HEK293 (cell line): ENCODE results near the gene CSNK2A2.

Source experiments
- CTCF ChIA-PET: fragments of 350-600 bp; formaldehyde crosslinking; extraction: SDS; loops from one replicate; lab custom pipeline; 2021; ENCODE audit warnings: antibody characterized with exemption; lab: Yijun Ruan, JAX
- POLR2A ChIA-PET: fragments of 300-600 bp; formaldehyde crosslinking; extraction: SDS; loops from one replicate; lab custom pipeline; 2020; ENCODE audit warnings: antibody characterized with exemption, inconsistent platforms; lab: Yijun Ruan, JAX
- H3K27ac ChIP-seq: fragments of 200-500 bp; sonication (Bioruptor generic); 2 replicates; pipeline ENCODE4 v1.5.1; 2014; ENCODE audit warnings: low read depth, low read length, control low read depth, inconsistent platforms; ENCODE audit errors: extremely low read depth
- H3K36me3 ChIP-seq, 2 experiments: fragments of 200-500 bp in 1 of 2; sonication (Bioruptor generic) in 1 of 2; 1 replicate in 1 of 2; 2 replicates in 1 of 2; pipeline ENCODE4 v1.5.1; 2014 to 2017; ENCODE audit warnings: inconsistent platforms in 2 of 2, low read length in 2 of 2; ENCODE audit not compliant: control insufficient read depth in 2 of 2, insufficient read depth in 1 of 2
- H3K4me1 ChIP-seq: fragments of 200-500 bp; sonication (Bioruptor generic); 2 replicates; pipeline ENCODE4 v1.5.1; 2014; ENCODE audit warnings: mild to moderate bottlenecking, low read length, inconsistent platforms; ENCODE audit not compliant: control insufficient read depth, insufficient read depth
- H3K4me3 ChIP-seq: 2 replicates; pipeline ENCODE4 v1.5.1; 2011; ENCODE audit warnings: low read depth, mild to moderate bottlenecking, control low read depth, low read length, moderate library complexity
- H3K9me3 ChIP-seq: fragments of 200-500 bp; sonication (Bioruptor generic); 2 replicates; pipeline ENCODE4 v1.5.1; 2014; ENCODE audit warnings: low read depth, low read length, inconsistent platforms; ENCODE audit not compliant: control insufficient read depth, insufficient read depth
- BCL11A ChIP-seq: fragments of 450-650 bp; formaldehyde crosslinking; IDR thresholded peaks from 2 replicates; pipeline ENCODE4 v1.5.1; 2016; ENCODE audit warnings: low read depth, missing biosample characterization, missing genetic modification characterization
- GLIS1 ChIP-seq: fragments of 450-650 bp; formaldehyde crosslinking; IDR thresholded peaks from 2 replicates; pipeline ENCODE4 v1.5.1; 2016; ENCODE audit warnings: missing biosample characterization, missing genetic modification characterization
- GLIS2 ChIP-seq: fragments of 450-650 bp; formaldehyde crosslinking; IDR thresholded peaks from 2 replicates; pipeline ENCODE4 v1.5.1; 2016; ENCODE audit warnings: missing biosample characterization, missing genetic modification characterization
- HOXA7 ChIP-seq: sonication (generic); formaldehyde crosslinking; IDR thresholded peaks from 2 replicates; pipeline ENCODE4 v1.8.1; 2022; ENCODE audit warnings: missing genetic modification reagents, borderline replicate concordance
- KLF8 ChIP-seq: fragments of 450-650 bp; formaldehyde crosslinking; IDR thresholded peaks from 2 replicates; pipeline ENCODE4 v1.5.1; 2016; ENCODE audit warnings: missing biosample characterization, missing genetic modification characterization
- SCRT2 ChIP-seq: fragments of 450-650 bp; formaldehyde crosslinking; IDR thresholded peaks from 2 replicates; pipeline ENCODE4 v1.5.1; 2016; ENCODE audit warnings: missing biosample characterization, missing genetic modification characterization
- SP2 ChIP-seq: fragments of 450-650 bp; formaldehyde crosslinking; IDR thresholded peaks from 2 replicates; pipeline ENCODE4 v1.5.1; 2016; ENCODE audit warnings: missing biosample characterization, missing genetic modification characterization
- ZBTB20 ChIP-seq: fragments of 450-650 bp; formaldehyde crosslinking; IDR thresholded peaks from 2 replicates; pipeline ENCODE4 v1.5.1; 2016; ENCODE audit warnings: missing biosample characterization, missing genetic modification characterization
- ZBTB21 ChIP-seq: fragments of 450-650 bp; formaldehyde crosslinking; IDR thresholded peaks from 2 replicates; pipeline ENCODE4 v1.5.1; 2017; ENCODE audit warnings: missing biosample characterization, missing genetic modification characterization
- ZIC2 ChIP-seq: fragments of 450-650 bp; formaldehyde crosslinking; IDR thresholded peaks from 2 replicates; pipeline ENCODE4 v1.5.1; 2016; ENCODE audit warnings: missing biosample characterization, missing genetic modification characterization
- ZNF335 ChIP-seq: fragments of 450-650 bp; formaldehyde crosslinking; conservative IDR thresholded peaks from 2 replicates; pipeline ENCODE4 v1.5.1; 2016; ENCODE audit warnings: missing biosample characterization, missing genetic modification characterization
- ZNF341 ChIP-seq: fragments of 450-650 bp; formaldehyde crosslinking; IDR thresholded peaks from 2 replicates; pipeline ENCODE4; 2016; ENCODE audit warnings: low read depth, missing biosample characterization, missing genetic modification characterization
- ZNF433 ChIP-seq: fragments of 450-650 bp; formaldehyde crosslinking; IDR thresholded peaks from 2 replicates; pipeline ENCODE4 v1.5.1; 2016; ENCODE audit warnings: missing biosample characterization, missing genetic modification characterization, low read depth
- ZNF510 ChIP-seq: fragments of 450-650 bp; formaldehyde crosslinking; IDR thresholded peaks from 2 replicates; pipeline ENCODE4 v1.5.1; 2018; ENCODE audit warnings: mild to moderate bottlenecking, missing genetic modification characterization, missing biosample characterization; ENCODE audit not compliant: insufficient replicate concordance
- ZNF514 ChIP-seq: fragments of 450-650 bp; formaldehyde crosslinking; IDR thresholded peaks from 2 replicates; pipeline ENCODE4 v1.5.1; 2016; ENCODE audit warnings: missing biosample characterization, missing genetic modification characterization
- ZNF549 ChIP-seq: fragments of 450-650 bp; IDR thresholded peaks from 2 replicates; pipeline ENCODE4 v1.5.1; 2018; ENCODE audit warnings: missing biosample characterization, missing genetic modification characterization, mild to moderate bottlenecking, inconsistent platforms, moderate library complexity
- ZNF670 ChIP-seq: fragments of 450-650 bp; formaldehyde crosslinking; IDR thresholded peaks from 2 replicates; pipeline ENCODE4 v1.5.1; 2016; ENCODE audit warnings: missing biosample characterization, missing genetic modification characterization, low read depth
- ZNF701 ChIP-seq: fragments of 450-650 bp; formaldehyde crosslinking; IDR thresholded peaks from 2 replicates; pipeline ENCODE4 v1.5.1; 2016; ENCODE audit warnings: missing biosample characterization, missing genetic modification characterization
- ZNF768 ChIP-seq: fragments of 450-650 bp; formaldehyde crosslinking; IDR thresholded peaks from 2 replicates; pipeline ENCODE4 v1.5.1; 2018; ENCODE audit warnings: missing biosample characterization, mild to moderate bottlenecking, missing genetic modification characterization
- TF ChIP-seq, protein P1 (sequence below): fragments of 450-650 bp; formaldehyde crosslinking; IDR thresholded peaks from 2 replicates; pipeline ENCODE4 v1.5.1; 2016; ENCODE audit warnings: missing biosample characterization, missing genetic modification characterization
- TF ChIP-seq, protein P2 (sequence below): fragments of 450-650 bp; formaldehyde crosslinking; IDR thresholded peaks from 2 replicates; pipeline ENCODE4 v1.5.1; 2017; ENCODE audit warnings: missing biosample characterization, missing genetic modification characterization
- TF ChIP-seq, protein P3 (sequence below): fragments of 450-650 bp; formaldehyde crosslinking; IDR thresholded peaks from 2 replicates; pipeline ENCODE4 v1.5.1; 2017; ENCODE audit warnings: missing biosample characterization, missing genetic modification characterization
- TF ChIP-seq, protein P4 (sequence below): fragments of 450-650 bp; formaldehyde crosslinking; optimal IDR thresholded peaks from 2 replicates; pipeline ENCODE3; 2016; ENCODE audit warnings: missing biosample characterization, mild to moderate bottlenecking, missing genetic modification characterization

CSNK2A2 gene

DNA sequence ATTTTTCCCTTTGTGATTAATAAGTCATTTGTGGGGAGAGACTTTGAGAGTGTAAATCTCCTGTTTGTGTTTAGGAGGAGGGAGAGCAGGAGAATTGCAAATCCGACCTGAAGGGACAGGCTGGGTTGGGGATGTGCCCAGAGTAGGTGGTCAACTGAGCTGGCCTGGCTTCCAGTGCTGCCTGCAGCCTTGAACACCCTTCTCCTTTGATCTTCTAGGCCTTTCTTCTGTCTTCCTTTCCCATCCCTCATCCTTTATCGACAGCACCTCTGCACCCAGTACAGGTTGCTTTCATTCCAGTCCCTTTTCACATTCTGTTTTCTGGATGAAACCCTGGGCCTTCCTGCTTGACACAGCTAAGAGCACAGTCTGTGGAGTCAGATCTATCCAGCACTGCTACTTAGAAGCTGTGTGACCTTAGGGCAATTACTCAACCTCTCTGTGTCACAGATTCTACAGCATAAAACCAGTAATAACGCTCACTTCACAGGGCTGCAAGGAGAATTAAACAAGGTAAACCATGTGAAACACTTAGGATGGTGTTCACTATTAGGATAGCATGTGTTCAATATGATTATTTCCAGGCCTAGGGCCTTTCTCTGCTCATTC is 1.0 kb upstream of the CSNK2A2 start (continued):
- TF ChIP-seq, protein P1, sequence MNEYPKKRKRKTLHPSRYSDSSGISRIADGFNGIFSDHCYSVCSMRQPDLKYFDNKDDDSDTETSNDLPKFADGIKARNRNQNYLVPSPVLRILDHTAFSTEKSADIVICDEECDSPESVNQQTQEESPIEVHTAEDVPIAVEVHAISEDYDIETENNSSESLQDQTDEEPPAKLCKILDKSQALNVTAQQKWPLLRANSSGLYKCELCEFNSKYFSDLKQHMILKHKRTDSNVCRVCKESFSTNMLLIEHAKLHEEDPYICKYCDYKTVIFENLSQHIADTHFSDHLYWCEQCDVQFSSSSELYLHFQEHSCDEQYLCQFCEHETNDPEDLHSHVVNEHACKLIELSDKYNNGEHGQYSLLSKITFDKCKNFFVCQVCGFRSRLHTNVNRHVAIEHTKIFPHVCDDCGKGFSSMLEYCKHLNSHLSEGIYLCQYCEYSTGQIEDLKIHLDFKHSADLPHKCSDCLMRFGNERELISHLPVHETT (tag by site-specific recombination) = no peak
- no peak for TF ChIP-seq ZNF433 (tag by site-specific recombination)
- no peak for TF ChIP-seq ZNF514
- TF ChIP-seq HOXA7 = no peak
- TF ChIP-seq ZNF701 (tag by site-specific recombination) = no peak
- TF ChIP-seq SCRT2 (tag by site-specific recombination) = no peak
- TF ChIP-seq ZNF768 = peak; percentile 95

DNA sequence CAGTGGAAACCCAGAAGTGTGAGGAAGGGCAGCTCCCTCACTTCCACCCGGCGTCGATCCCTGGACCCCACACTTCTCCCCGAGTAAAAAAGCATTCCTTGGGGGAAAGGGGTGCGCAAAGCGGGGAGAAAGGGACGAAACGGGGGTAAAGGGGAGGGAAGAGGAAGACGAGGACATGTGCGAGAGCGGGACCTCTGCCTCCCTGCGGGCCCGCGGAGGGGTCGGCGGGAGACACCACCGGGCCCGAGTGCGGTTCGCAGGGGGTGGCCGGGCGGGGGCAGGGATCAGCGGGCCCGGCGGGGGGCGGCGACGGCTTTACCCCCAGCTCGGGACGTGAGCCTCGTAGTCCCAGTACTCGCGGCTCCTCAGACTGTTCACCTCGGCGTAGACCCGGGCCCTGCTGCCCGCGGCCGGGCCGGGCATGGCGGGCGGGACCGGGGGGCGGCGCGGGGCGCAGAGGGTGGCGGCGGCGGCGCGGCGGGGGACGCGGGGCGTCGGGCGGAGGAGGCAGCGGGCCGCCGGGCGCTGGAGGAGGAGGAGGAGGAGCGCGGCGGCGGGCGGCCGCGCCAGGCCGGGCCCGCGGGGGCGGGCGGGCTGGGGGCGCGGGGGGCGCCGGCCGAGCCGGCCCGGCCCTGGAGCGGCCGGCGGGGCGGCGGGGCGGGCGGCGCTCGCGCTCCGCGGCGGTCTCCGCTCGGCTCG is 443 bp downstream of the CSNK2A2 start:
- H3K4me3 ChIP-seq = peak overlapping the region; percentile 74
- no peak for TF ChIP-seq ZBTB21 (tag by site-specific recombination)
- peak; percentile 2; the same call in 1 of the 2 replicates for TF ChIP-seq ZBTB20 (tag by site-specific recombination)
- TF ChIP-seq ZIC2 = peak; percentile 49
- TF ChIP-seq ZNF335 = peak; percentile 15; the same call in 1 of the 2 replicates
- TF ChIP-seq ZNF341 = peak; percentile 75
- TF ChIP-seq GLIS2 = peak; percentile 82
- no peak for TF ChIP-seq BCL11A (tag by site-specific recombination)
- peak; percentile 71 for TF ChIP-seq GLIS1 (tag by site-specific recombination)
- no peak for TF ChIP-seq ZNF510
- no peak for TF ChIP-seq ZNF670 (tag by site-specific recombination)
- no peak for TF ChIP-seq ZNF549 (tag by site-specific recombination)
- TF ChIP-seq, protein P2, sequence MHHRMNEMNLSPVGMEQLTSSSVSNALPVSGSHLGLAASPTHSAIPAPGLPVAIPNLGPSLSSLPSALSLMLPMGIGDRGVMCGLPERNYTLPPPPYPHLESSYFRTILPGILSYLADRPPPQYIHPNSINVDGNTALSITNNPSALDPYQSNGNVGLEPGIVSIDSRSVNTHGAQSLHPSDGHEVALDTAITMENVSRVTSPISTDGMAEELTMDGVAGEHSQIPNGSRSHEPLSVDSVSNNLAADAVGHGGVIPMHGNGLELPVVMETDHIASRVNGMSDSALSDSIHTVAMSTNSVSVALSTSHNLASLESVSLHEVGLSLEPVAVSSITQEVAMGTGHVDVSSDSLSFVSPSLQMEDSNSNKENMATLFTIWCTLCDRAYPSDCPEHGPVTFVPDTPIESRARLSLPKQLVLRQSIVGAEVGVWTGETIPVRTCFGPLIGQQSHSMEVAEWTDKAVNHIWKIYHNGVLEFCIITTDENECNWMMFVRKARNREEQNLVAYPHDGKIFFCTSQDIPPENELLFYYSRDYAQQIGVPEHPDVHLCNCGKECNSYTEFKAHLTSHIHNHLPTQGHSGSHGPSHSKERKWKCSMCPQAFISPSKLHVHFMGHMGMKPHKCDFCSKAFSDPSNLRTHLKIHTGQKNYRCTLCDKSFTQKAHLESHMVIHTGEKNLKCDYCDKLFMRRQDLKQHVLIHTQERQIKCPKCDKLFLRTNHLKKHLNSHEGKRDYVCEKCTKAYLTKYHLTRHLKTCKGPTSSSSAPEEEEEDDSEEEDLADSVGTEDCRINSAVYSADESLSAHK (tag by site-specific recombination) = 0 out of 2 replicates have a peak, but pooled peaks have one; percentile 14
- TF ChIP-seq, protein P3, sequence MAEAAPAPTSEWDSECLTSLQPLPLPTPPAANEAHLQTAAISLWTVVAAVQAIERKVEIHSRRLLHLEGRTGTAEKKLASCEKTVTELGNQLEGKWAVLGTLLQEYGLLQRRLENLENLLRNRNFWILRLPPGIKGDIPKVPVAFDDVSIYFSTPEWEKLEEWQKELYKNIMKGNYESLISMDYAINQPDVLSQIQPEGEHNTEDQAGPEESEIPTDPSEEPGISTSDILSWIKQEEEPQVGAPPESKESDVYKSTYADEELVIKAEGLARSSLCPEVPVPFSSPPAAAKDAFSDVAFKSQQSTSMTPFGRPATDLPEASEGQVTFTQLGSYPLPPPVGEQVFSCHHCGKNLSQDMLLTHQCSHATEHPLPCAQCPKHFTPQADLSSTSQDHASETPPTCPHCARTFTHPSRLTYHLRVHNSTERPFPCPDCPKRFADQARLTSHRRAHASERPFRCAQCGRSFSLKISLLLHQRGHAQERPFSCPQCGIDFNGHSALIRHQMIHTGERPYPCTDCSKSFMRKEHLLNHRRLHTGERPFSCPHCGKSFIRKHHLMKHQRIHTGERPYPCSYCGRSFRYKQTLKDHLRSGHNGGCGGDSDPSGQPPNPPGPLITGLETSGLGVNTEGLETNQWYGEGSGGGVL (tag by site-specific recombination) = 0 out of 2 replicates have a peak, but pooled peaks have one; percentile 11
- TF ChIP-seq, protein P4, sequence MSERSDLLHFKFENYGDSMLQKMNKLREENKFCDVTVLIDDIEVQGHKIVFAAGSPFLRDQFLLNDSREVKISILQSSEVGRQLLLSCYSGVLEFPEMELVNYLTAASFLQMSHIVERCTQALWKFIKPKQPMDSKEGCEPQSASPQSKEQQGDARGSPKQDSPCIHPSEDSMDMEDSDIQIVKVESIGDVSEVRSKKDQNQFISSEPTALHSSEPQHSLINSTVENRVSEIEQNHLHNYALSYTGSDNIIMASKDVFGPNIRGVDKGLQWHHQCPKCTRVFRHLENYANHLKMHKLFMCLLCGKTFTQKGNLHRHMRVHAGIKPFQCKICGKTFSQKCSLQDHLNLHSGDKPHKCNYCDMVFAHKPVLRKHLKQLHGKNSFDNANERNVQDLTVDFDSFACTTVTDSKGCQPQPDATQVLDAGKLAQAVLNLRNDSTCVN (tag by site-specific recombination) = peak; percentile 51
- TF ChIP-seq SP2 (tag by site-specific recombination) = no peak
- peak; percentile 24; the same call in 1 of the 2 replicates for TF ChIP-seq KLF8
- TF ChIP-seq, all 188 proteins: peak for 10
- Histone ChIP-seq H3K36me3 (peaks cover 22 to 44% of the 10 kb centered on the region in 2 experiments), H3K27ac (no peak overlapping the region), H3K9me3 (no peaks in the 10 kb centered on the region), H3K4me1 (no peaks in the 10 kb centered on the region)
- ChIA-PET CTCF (interaction anchor here (0.6 to 1.2 kb wide), 7 partner anchors 22 to 1615 kb away, joined by 3 to 5 read pairs (median 3); no protein-coding TSS in a partner anchor), POLR2A (interaction anchor here (1.3 to 1.8 kb wide), 2 partner anchors 52 to 68 kb away, joined by 3 to 6 read pairs; partner anchors contain the start of gene CFAP20)
